Keratinocyte (primary cell): ENCODE data around the gene SEC24B. TPM values are rescaled to one million over a fixed set of nuclear protein-coding genes. Genes with fewer than 3 reads are reported as not detected.

Experiments
- DNase-seq: peaks from one replicate; pipeline ENCODE4 v3.0.0-alpha.2; 2011; ENCODE audit warnings: low read depth, missing footprints, low spot score
- FAIRE-seq: peaks from 2 replicates; lab custom pipeline; 2011; peaks lifted over from hg19 to GRCh38; lab: Jason Lieb, UNC
- H2AFZ ChIP-seq: 2 replicates; pipeline ENCODE4 v1.6.0; 2012; ENCODE audit warnings: low read length, control low read depth, inconsistent platforms; ENCODE audit not compliant: control insufficient read depth
- H3K27ac ChIP-seq: 2 replicates; pipeline ENCODE4 v1.5.1; 2011; ENCODE audit warnings: low read length; ENCODE audit not compliant: control insufficient read depth, insufficient read depth
- H3K27me3 ChIP-seq: 3 replicates; pipeline ENCODE4 v1.6.0; 2011; ENCODE audit warnings: low read length; ENCODE audit not compliant: control insufficient read depth, insufficient read depth; ENCODE audit errors: extremely low read depth
- H3K36me3 ChIP-seq, 2 experiments: 2 replicates in 1 of 2; 3 replicates in 1 of 2; pipeline ENCODE4 v1.5.1; 2011; ENCODE audit warnings: low read length in 2 of 2, mild to moderate bottlenecking in 1 of 2; ENCODE audit not compliant: control insufficient read depth in 2 of 2, insufficient read depth in 2 of 2; ENCODE audit errors: extremely low read depth in 1 of 2
- H3K4me1 ChIP-seq: 3 replicates; pipeline ENCODE4 v1.5.1; 2011; ENCODE audit warnings: low read length; ENCODE audit not compliant: control insufficient read depth, insufficient read depth; ENCODE audit errors: extremely low read depth
- H3K4me2 ChIP-seq: 3 replicates; pipeline ENCODE4 v1.6.0; 2011; ENCODE audit warnings: low read depth, low read length; ENCODE audit not compliant: control insufficient read depth, insufficient read depth; ENCODE audit errors: extremely low read depth
- H3K4me3 ChIP-seq, 3 experiments: fragments of 200-600 bp in 1 of 3; sonication (generic) in 1 of 3; 2 replicates in 2 of 3; 3 replicates in 1 of 3; pipeline ENCODE4 v1.5.1; 2011 to 2016; ENCODE audit warnings: low read length in 3 of 3, mild to moderate bottlenecking in 3 of 3, control low read depth in 2 of 3, inconsistent platforms in 1 of 3, low read depth in 1 of 3, mixed read lengths in 1 of 3, mixed run types in 1 of 3, moderate library complexity in 1 of 3; ENCODE audit not compliant: control insufficient read depth in 2 of 3, insufficient read depth in 2 of 3; ENCODE audit errors: extremely low read depth in 1 of 3
- H3K79me2 ChIP-seq: 2 replicates; pipeline ENCODE4 v1.6.0; 2012; ENCODE audit warnings: low read length; ENCODE audit not compliant: control insufficient read depth, insufficient read depth
- H3K9ac ChIP-seq: 3 replicates; pipeline ENCODE4 v1.6.0; 2011; ENCODE audit warnings: low read length; ENCODE audit not compliant: control insufficient read depth, insufficient read depth; ENCODE audit errors: extremely low read depth
- H3K9me1 ChIP-seq: 3 replicates; pipeline ENCODE4 v1.6.0; 2011; ENCODE audit warnings: low read length; ENCODE audit not compliant: control insufficient read depth, insufficient read depth; ENCODE audit errors: extremely low read depth
- H3K9me3 ChIP-seq: 2 replicates; pipeline ENCODE4 v1.5.1; 2012; ENCODE audit warnings: low read depth, low read length; ENCODE audit not compliant: control insufficient read depth
- H4K20me1 ChIP-seq: 3 replicates; pipeline ENCODE4 v1.6.0; 2011; ENCODE audit warnings: low read length; ENCODE audit not compliant: control insufficient read depth, insufficient read depth; ENCODE audit errors: extremely low read depth
- EZH2 ChIP-seq: IDR thresholded peaks from one replicate; pipeline ENCODE4 v1.6.1; 2012; ENCODE audit warnings: inconsistent platforms, mild to moderate bottlenecking, low read length, moderate library complexity
- dilution Hi-C: fragments of 300-500 bp; cut with MboI; formaldehyde crosslinking; loops from one replicate; pipeline ENCODE4 v1.7.0; 2020; ENCODE audit warnings: low sequenced_read_pairs; ENCODE audit not compliant: extremely low pct_ligation_motif_present
- polyA plus RNA-seq, 5 experiments: library from polyadenylated mRNA; depleted of rRNA in 3 of 5; stranded (reverse) in 3 of 5; stranded (forward) in 1 of 5; unstranded in 1 of 5; fragments of >200 nt; gene quantifications; 1 replicate in 1 of 5; 2 replicates in 3 of 5; 3 replicates in 1 of 5; pipeline versions ENCODE4 v1.2.1 to v1.2.3, GENCODE V29; 2011 to 2012; ENCODE audit warnings: missing spikeins in 2 of 5, low read depth in 1 of 5, low replicate concordance in 1 of 5
- TF ChIP-seq, protein P1 (sequence below), 3 experiments: IDR thresholded peaks in 1 of 3; conservative IDR thresholded peaks in 1 of 3; optimal IDR thresholded peaks in 1 of 3; 2 replicates in 2 of 3; 3 replicates in 1 of 3; pipeline versions ENCODE3 to v1.5.1; 2011; ENCODE audit warnings: low read length in 3 of 3, mild to moderate bottlenecking in 3 of 3, moderate library complexity in 2 of 3, control low read depth in 1 of 3, inconsistent platforms in 1 of 3; ENCODE audit not compliant: insufficient read depth in 2 of 3; ENCODE audit errors: extremely low read depth in 1 of 3

The SEC24B gene
- polyA plus RNA-seq, 1 donor (not counting 4 experiments of a cell fraction or from before 2014, with no cell fraction given) = 53.4 TPM

DNA sequence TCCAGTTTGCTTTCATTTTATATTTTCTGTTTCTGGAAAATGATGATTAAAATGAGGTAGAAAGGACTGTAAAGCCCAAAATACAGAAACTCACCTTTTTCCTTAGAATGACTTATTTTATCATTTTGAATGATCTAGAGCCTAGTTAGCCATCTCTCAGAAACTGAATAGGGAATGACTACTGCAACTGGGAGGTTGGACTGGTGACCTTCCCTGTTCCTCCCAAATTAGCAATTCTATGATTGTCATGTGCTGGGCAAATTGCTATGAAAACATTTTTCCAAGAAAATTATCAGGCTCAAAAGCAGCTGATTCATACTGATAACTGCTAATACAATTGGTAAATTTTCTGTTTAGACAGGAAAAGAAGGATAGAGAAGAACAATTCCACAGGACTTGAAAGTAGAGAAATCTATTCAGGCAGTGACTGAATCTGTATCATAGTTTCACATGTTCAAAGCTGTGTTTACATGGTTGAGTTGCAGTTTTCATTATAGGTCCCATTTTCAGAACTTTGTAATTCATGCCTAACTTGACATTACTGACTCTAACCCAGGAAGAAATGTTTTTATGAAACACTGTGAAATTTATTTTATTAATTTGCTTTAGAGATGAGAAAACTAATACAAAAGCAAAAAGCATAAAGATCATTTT lies 43.4 kb upstream of the SEC24B start:
- no peaks in the 10 kb centered on the region for H3K9me3 ChIP-seq
- no peaks in the 10 kb centered on the region for H3K27me3 ChIP-seq
- no peak overlapping the region for H3K4me3 ChIP-seq
- H3K9ac ChIP-seq = no peak overlapping the region
- no peaks in the 10 kb centered on the region for H4K20me1 ChIP-seq
- H3K79me2 ChIP-seq = no peaks in the 10 kb centered on the region
- H3K36me3 ChIP-seq = no peaks in the 10 kb centered on the region
- no peak overlapping the region for H3K27ac ChIP-seq
- no peaks in the 10 kb centered on the region for H3K9me1 ChIP-seq
- H3K4me1 ChIP-seq = no peaks in the 10 kb centered on the region
- no peak overlapping the region for H3K4me2 ChIP-seq
- FAIRE-seq (no peak), DNase-seq (no peak)
- no peak overlapping the region for H2AFZ ChIP-seq
- dilution Hi-C loops = no loop called here
- TF ChIP-seq EZH2 = no peak
- TF ChIP-seq, protein P1, sequence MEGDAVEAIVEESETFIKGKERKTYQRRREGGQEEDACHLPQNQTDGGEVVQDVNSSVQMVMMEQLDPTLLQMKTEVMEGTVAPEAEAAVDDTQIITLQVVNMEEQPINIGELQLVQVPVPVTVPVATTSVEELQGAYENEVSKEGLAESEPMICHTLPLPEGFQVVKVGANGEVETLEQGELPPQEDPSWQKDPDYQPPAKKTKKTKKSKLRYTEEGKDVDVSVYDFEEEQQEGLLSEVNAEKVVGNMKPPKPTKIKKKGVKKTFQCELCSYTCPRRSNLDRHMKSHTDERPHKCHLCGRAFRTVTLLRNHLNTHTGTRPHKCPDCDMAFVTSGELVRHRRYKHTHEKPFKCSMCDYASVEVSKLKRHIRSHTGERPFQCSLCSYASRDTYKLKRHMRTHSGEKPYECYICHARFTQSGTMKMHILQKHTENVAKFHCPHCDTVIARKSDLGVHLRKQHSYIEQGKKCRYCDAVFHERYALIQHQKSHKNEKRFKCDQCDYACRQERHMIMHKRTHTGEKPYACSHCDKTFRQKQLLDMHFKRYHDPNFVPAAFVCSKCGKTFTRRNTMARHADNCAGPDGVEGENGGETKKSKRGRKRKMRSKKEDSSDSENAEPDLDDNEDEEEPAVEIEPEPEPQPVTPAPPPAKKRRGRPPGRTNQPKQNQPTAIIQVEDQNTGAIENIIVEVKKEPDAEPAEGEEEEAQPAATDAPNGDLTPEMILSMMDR (optimal IDR thresholded peaks at IDR 0.05 in 1 of 3, IDR thresholded peaks at IDR 0.05 in 1 of 3, conservative IDR thresholded peaks at IDR 0.05 in 1 of 3; ENCODE audit: extremely low read depth in 1 of 3, insufficient read depth in 2 of 3, low read length in 3 of 3) = no peak

- Histone ChIP-seq H3K9ac (no peak overlapping the region), H2AFZ (no peak overlapping the region), H3K27ac (no peak overlapping the region), H3K79me2 (no peaks in the 10 kb centered on the region), H3K9me3 (no peaks in the 10 kb centered on the region), H4K20me1 (no peaks in the 10 kb centered on the region), H3K9me1 (no peaks in the 10 kb centered on the region), H3K36me3 (no peaks in the 10 kb centered on the region), H3K27me3 (peaks cover 2% of the 10 kb centered on the region), H3K4me1 (no peaks in the 10 kb centered on the region), H3K4me2 (no peak overlapping the region), H3K4me3 (no peak overlapping the region)
- no peak for DNase-seq
- no peak for FAIRE-seq
- dilution Hi-C loops = no loop called here
- TF ChIP-seq, protein P1 (optimal IDR thresholded peaks at IDR 0.05 in 1 of 3, IDR thresholded peaks at IDR 0.05 in 1 of 3, conservative IDR thresholded peaks at IDR 0.05 in 1 of 3; ENCODE audit: extremely low read depth in 1 of 3, insufficient read depth in 2 of 3, low read length in 3 of 3) = no peak
- TF ChIP-seq EZH2 = no peak
Observed at GRCh38 chr4:109395694-109396093, 37.9 kb upstream of the SEC24B start.
